ENCODE results near the gene HES4.
A peak's percentile ranks its signal among the peaks of the same experiment; 100 is the strongest.

The HES4 gene

GRCh38 chr1:1021920-1022259 is 22.0 kb upstream of the HES4 start:
- no peak overlapping the region for H3K4me3 ChIP-seq (ENCODE audit: low read length, poor library complexity, severe bottlenecking)
- H3K4me1 ChIP-seq (ENCODE audit: insufficient read depth, low read length, poor library complexity, severe bottlenecking) = peaks cover 8% of the 10 kb centered on the region
- no peaks in the 10 kb centered on the region for H3K27me3 ChIP-seq (ENCODE audit: insufficient read depth, low read length, poor library complexity, severe bottlenecking)
- H3K9me3 ChIP-seq (ENCODE audit: insufficient read depth, low read depth, low read length) = no peaks in the 10 kb centered on the region
- TF ChIP-seq CTCF (conservative IDR thresholded peaks at IDR 0.05; ENCODE audit: low read length) (no peak), EZH2phosphoT487 (IDR thresholded peaks at IDR 0.05; ENCODE audit: borderline replicate concordance) (no peak)
- H4K20me1 ChIP-seq (ENCODE audit: insufficient read depth, low read length, poor library complexity, severe bottlenecking) = peaks cover 9% of the 10 kb centered on the region
- H3K36me3 ChIP-seq (ENCODE audit: insufficient read depth, low read length) = no peaks in the 10 kb centered on the region
- no peak overlapping the region for H2AFZ ChIP-seq (ENCODE audit: low read length)
- no peaks in the 10 kb centered on the region for H3K9me2 ChIP-seq (replicated peaks; ENCODE audit: low read depth, low read length)
- no peaks in the 10 kb centered on the region for H3F3A ChIP-seq (ENCODE audit: low read depth)
- no peaks in the 10 kb centered on the region for H3K79me2 ChIP-seq (ENCODE audit: insufficient read depth, low read length)
- no peak overlapping the region for H3K4me2 ChIP-seq (ENCODE audit: low read depth, low read length, poor library complexity, severe bottlenecking)
- H3K9ac ChIP-seq (ENCODE audit: low read depth, low read length, poor library complexity, severe bottlenecking) = no peak overlapping the region

GRCh38 chr1:1021010-1021919 is 21.4 kb upstream of the HES4 start:
- Histone ChIP-seq H3K4me1 (ENCODE audit: insufficient read depth, low read length, poor library complexity, severe bottlenecking) (peaks cover 8% of the 10 kb centered on the region), H3K4me3 (ENCODE audit: low read length, poor library complexity, severe bottlenecking) (peak overlapping the region; percentile 72), H3K4me2 (ENCODE audit: low read depth, low read length, poor library complexity, severe bottlenecking) (peak overlapping the region; percentile 67), H3K9me3 (ENCODE audit: insufficient read depth, low read depth, low read length) (no peaks in the 10 kb centered on the region), H3K27me3 (ENCODE audit: insufficient read depth, low read length, poor library complexity, severe bottlenecking) (no peaks in the 10 kb centered on the region), H4K20me1 (ENCODE audit: insufficient read depth, low read length, poor library complexity, severe bottlenecking) (peaks cover 9% of the 10 kb centered on the region), H3K9me2 (replicated peaks; ENCODE audit: low read depth, low read length) (no peaks in the 10 kb centered on the region), H3K9ac (ENCODE audit: low read depth, low read length, poor library complexity, severe bottlenecking) (peak overlapping the region; percentile 72), H3K79me2 (ENCODE audit: insufficient read depth, low read length) (no peaks in the 10 kb centered on the region), H3K36me3 (ENCODE audit: insufficient read depth, low read length) (no peaks in the 10 kb centered on the region), H2AFZ (ENCODE audit: low read length) (no peak overlapping the region), H3F3A (ENCODE audit: low read depth) (no peaks in the 10 kb centered on the region)
- TF ChIP-seq CTCF (conservative IDR thresholded peaks at IDR 0.05; ENCODE audit: low read length) (no peak), EZH2phosphoT487 (IDR thresholded peaks at IDR 0.05; ENCODE audit: borderline replicate concordance) (no peak)

- Histone ChIP-seq H3K79me2 (ENCODE audit: insufficient read depth, low read length) (no peaks in the 10 kb centered on the region), H4K20me1 (ENCODE audit: insufficient read depth, low read length, poor library complexity, severe bottlenecking) (peaks cover 9% of the 10 kb centered on the region), H3K4me3 (ENCODE audit: low read length, poor library complexity, severe bottlenecking) (peak overlapping the region; percentile 72), H3K9me2 (replicated peaks; ENCODE audit: low read depth, low read length) (no peaks in the 10 kb centered on the region), H3K4me2 (ENCODE audit: low read depth, low read length, poor library complexity, severe bottlenecking) (peak overlapping the region; percentile 67), H3F3A (ENCODE audit: low read depth) (no peaks in the 10 kb centered on the region), H3K4me1 (ENCODE audit: insufficient read depth, low read length, poor library complexity, severe bottlenecking) (peaks cover 10% of the 10 kb centered on the region), H3K9ac (ENCODE audit: low read depth, low read length, poor library complexity, severe bottlenecking) (peak overlapping the region; percentile 72), H3K9me3 (ENCODE audit: insufficient read depth, low read depth, low read length) (no peaks in the 10 kb centered on the region), H2AFZ (ENCODE audit: low read length) (peak overlapping the region; percentile 43; the same call in 1 of the 2 replicates), H3K27me3 (ENCODE audit: insufficient read depth, low read length, poor library complexity, severe bottlenecking) (no peaks in the 10 kb centered on the region), H3K36me3 (ENCODE audit: insufficient read depth, low read length) (no peaks in the 10 kb centered on the region)
- TF ChIP-seq CTCF (conservative IDR thresholded peaks at IDR 0.05; ENCODE audit: low read length) (no peak), EZH2phosphoT487 (IDR thresholded peaks at IDR 0.05; ENCODE audit: borderline replicate concordance) (no peak)
These were observed 20.6 kb upstream of the HES4 start for GRCh38 chr1:1020415-1021009.
